GM19468 (cell line): Measurements from ENCODE around the gene PKP2.
"Not testable (repeated sequence)": the region's sequence is repeated elsewhere in the genome, so short reads cannot be mapped to it uniquely, and the experiment has no call there.

Source experiments
- ATAC-seq: cut with Tn5 transposase; IDR thresholded peaks from one replicate; pipeline ENCODE4 v1.9.1; 2021; ENCODE audit warnings: mild to moderate bottlenecking, moderate library complexity, moderate number of reproducible peaks; ENCODE audit not compliant: unreplicated experiment; ENCODE audit errors: extremely low read depth

PKP2 gene

DNA sequence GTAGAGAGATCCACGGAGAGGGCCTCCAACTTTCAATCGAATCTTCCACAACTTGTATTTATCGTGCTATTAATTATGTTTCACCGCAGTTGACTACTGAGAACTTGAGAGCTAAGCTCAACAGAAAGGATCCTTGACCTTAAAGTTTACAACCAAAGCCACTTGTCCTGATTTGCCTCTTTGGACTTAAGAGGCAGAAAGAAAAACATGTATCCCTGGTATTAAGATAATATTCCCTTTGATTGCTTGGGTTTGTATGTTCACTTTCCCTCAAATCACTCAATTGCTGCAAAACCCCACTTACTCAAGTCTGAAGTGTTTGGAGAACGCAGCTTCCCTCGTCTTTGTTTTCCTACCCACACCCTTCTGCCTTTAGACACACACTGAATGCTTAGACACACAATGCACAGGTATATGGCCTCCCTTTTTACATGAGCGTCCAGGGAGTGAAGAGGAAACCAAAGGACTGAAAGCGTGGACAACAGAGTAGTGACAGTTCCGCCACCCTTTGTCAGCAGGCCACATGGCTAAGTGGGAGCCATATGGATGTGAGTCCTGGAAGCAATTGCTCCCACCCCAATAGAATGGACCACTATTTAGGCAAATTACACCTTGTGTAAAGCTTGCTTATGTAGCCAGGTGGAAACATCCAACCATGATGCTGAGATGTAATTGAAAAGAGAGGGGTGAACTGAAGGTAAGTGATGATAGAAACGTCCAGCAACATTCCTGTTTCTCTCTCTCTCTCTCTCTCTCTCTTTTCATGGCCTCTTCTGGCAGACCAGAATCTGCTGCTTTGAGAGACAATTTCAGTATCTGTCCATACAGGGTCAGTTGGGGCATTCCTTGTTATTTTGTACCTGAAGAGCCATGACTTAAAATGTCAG is 1.4 kb upstream of the PKP2 start:
- ATAC-seq, result no peak

DNA sequence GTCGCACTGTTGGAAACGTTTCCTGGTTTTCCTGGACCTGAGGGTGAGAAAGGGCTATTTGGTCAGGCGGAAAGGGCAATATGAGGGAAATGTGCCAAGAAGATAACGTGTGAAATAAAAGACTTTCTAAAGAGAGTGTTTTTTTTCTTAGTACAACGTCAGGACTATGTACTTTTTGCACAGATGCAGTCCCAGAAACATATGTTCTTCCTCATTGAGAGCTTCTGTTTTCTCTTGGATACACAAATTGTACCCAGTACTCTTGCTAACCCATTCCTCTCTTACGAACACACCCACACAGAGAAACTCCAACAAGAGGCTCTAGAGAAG is 669 bp upstream of the PKP2 start:
- ATAC-seq, result no peak

DNA sequence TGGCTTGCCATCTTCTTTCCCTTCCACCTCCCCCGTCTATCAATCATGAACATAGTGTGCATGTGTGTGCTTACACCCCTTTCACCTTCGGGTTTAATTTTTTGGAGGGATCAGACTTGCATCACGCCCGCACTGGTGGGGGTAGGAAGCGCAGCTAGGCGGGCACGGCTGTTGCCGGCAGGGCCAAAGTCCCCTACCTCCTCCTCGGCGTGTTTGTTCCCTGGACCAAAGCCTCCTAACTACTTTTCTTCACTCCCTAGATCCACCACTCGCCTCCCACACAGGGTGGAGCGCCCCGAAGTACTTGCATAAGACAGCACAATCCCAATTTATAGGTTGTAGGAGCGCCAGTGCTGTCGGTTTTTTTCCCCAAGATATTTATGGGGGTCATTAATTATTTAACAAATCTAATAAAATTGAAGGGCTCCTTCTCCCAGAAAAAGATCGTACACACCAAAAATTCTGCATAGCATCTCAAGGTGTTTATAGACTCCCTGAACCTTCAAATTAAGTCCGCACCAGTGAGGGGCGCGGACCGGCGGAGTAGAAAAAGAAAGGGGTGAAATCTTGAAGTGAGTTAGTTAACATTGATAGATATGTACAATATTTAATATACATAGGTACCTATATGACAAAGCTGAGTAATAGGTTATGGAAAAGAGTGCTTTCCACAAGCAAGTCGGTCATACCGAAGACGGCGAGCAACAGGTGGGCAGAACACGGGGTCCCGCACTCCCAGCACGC is 717 bp downstream of the PKP2 start:
- no peak for ATAC-seq

DNA sequence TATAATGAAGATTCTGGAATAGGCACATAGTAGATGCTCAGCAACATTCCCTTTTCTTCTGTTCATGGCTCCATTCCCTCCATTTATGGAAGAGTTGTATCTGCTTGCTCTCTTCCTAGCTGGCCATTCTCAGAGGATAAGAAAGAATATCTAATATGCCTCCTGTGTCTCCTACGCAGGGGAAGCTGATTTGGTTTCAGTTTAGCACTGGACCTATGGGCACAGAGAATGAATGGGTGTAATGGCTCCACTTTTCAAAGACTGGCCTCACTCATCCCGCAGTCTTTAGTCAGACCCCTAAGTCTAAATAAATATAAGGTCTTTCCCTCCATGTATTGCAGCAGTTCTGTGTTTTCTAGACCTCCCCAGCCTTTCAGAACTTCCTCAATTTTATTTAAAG is 2.0 kb downstream of the PKP2 start:
- ATAC-seq, result no peak

DNA sequence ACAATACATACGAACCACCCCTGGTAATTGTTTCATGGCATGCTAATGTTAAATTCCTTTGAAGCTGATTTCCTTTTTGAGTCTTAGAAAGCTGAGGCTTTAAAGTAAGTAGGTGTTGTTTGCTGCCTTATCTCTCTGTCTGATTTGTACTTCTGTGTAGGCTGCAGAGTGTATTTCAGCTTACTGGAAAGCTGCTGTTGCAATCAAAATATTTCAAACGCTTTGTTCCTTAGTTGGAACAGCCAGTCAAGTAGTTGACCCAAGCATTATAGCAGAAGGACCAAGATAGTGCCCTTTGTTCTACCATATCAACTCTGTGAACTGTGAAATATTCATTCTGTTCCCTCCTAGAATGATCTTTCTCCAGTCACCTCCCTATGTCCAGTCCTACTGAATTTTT is 3.1 kb downstream of the PKP2 start:
- no peak for ATAC-seq

DNA sequence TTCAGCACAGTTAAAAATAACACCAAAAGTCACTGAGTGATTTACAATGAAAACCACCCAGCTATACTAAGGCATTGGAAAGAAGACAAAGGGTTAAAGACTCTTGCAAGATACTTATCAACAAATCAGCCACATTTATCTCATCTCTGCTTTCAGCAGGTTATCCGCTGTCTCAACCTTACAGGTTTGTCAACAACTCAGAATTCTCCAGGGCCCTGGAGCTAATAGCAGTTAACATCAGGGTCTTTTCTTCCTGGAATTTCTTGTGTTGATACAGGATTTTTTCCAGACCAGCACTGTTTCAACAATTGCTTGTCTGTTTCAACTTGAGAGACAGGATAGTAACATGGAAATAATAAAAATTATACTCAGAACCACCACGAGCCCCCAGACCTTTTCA is 3.5 kb downstream of the PKP2 start:
- no peak for ATAC-seq

DNA sequence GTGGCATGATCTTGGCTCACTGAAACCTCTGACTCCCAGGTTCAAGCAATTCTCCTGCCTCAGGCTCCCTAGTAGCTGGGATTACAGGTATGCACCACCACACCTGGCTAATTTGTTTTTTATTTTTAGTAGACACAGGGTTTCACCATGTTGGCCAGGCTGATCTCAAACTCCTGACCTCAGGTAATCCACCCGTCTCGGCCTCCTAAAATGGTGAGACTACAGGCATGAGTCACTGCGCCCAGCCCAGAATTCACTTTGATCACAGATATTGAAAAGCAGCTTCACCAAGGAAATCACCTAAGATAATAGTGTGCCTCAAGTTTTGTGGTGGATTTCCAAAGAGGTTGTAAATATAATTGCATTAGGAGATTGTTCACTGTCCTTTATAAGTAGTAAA is 4.2 kb downstream of the PKP2 start:
- ATAC-seq, result not testable (repeated sequence)

DNA sequence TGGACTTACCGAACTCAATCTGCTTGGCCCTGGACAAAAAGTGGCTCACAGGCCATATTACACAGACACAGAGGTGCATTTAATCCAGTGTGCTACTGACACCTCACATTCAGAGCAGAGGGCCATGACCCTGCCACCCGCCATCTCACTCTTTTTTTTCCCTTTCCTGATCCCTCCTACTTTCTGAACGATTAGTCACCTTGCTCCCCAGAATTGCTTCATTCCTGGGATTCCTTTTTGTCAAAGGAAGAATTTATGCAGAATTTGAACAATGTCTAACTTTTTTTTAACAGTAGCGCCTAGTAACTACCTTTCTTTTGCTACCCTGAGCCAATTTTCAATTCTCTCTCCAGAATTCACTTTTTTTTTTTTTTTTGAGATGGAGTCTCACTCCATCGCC is 4.6 kb downstream of the PKP2 start:
- ATAC-seq, result no peak

DNA sequence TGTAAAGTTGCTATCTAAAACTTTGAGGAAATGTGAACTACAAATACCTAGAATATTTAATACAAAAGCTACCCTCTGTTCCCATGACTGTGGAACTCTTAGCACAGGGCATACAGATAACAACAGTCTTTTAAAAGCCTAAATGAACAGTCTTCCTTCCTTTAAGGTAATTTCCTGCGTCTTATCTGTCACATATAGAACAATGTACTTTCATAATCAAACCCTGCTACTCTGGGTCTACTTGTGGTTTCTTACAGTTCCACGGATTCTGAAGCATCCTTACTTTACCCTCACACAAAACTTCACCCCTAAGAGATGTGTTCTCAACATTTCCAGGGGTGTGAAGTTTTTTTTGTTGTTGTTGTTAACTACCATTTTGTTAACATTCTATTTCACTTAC is 5.1 kb downstream of the PKP2 start:
- ATAC-seq, result no peak

DNA sequence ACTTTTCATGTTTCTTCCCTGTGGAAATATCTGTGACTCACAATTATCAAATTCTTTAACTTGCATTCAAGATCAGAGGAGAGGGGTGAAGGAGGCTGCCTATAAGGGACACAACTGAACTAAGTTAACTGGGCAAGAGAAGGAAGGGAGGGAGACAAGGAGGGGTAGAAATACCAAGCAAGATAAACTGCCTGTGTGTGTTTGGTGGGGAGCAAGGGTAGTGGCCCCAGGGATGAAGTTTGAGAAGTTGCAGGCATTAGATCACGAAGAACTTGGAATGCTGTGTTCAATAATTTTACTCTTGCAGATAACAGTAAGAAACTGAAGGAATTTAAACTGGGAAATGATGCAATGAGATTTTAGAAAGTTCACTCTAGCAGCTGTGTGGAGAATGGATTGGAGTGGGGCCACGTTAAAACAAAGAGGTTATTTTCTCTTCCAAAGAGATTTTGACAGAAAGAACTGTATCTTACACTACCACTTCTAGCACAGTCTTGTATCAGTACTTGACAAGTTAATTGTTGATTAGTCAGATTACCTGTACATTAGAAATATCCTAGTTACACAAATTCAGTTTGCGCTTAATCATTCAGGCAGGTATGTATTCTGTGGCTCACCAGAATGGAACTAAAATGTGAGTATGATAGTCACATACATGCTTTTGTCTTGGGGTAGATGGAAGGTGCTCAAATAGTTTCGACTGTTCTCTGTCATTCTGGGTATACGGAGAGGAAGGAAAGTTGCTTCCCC is 7.4 kb downstream of the PKP2 start:
- ATAC-seq, result no peak

DNA sequence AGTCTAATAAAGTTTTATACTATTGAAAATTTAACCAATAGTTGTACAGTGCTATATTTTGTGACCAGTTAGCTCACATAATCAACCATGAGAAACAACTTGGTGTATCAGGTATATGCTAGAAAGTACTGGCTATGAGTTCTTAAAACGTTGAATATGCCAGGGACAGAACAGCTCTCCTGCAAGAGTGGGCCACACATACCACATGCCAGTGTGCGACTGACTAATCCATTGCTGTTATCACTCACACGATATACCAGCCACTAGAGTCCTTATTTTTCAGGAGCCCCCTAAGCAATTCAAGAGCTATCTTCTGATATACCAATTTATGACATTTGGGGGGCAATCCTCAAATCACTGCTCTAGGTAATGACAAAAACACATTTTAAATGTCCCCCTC is 9.5 kb downstream of the PKP2 start:
- no peak for ATAC-seq

DNA sequence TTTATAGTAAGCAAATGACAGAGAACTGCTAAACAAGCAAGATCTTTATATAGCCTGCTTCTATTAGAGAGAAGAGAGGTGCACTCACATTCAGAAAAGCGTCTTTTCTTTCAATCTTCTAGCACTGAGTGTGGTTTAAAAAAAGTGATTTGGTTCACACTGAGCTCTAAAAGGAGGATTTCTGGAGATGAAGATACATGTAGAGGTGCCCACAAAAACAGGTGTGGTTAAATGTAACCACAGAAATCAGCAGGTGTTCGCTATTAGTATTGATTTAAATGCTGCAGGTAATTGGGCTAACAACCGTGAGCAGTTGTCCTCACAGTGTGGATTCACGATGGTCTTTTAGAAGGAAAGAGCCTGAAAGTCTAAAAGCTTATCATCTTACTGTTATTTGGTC is 10.7 kb downstream of the PKP2 start:
- no peak for ATAC-seq

DNA sequence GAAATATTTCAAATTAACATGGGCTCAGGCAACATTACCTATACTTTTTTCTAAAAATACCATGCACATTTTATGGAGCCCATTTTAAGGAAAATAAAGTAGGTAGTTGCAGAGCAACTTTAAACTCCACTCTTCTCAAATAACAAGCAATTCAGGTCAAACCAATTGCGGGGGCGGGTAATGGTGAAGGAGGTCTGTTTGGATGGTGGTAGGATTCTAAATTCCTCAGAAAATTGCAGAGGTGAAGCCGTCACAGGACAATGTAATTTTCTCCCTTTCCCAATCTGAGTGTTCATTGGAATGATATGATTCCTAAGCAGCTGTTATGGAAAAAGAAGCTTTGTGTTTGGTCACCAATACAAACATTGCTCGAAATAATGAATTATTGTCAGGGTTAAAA is 11.6 kb downstream of the PKP2 start:
- no peak for ATAC-seq

DNA sequence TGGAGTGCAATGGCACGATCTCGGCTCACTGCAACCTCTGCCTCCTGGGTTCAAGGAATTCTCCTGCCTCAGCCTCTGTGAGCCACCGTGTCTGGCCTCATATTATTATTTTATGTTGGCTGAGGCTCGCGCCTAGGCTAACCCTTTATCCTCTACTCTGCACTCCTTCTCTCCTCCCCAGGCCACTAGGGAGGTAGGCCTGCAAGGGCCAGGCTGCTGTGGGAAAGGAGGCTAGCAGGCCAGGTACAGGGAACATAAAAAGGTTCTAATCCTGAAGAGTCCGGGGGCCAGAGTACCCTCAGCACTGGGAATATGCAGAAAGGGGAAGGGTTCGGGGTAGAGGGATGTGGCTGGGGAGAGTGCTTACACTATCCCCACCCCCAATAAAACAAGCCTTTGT is 14.9 kb downstream of the PKP2 start:
- ATAC-seq, result no peak

DNA sequence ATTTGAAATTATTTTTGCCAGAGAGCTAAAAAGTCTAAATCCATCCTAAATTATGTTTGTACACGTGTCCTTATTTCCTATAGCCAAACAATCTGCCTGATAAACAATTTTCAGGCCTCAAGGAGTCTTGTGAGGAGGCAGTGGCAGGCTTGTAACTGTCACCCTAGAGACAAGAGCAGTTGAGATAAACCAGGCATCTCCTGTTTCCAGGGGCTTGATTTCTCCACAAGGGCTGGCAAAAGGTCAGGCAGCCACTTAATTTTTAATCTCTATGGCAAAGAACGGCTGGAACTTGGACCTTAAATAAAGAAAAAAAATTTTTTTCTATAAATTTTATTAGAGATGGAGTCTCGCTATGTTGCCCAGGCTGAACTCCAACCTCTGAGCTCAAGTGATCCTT is 15.5 kb downstream of the PKP2 start:
- ATAC-seq, result no peak

DNA sequence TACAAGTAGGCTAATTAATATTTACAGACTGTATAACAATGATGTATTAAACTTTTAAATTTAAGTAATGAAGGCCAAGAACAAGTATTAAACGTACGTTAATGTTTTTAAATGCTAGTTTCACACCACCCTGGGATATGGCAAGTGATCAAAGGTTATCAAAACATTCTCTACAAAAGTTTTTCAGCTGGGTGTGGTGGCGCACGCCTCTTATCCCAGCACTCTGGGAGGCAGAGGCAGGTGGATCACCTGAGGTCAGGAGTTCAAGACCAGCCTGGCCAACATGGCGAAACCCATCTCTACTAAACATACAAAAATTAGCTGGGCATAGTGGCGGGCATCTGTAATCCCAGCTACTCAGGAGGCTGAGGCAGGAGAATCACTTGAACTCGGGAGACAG is 17.5 kb downstream of the PKP2 start:
- not testable (repeated sequence) for ATAC-seq

DNA sequence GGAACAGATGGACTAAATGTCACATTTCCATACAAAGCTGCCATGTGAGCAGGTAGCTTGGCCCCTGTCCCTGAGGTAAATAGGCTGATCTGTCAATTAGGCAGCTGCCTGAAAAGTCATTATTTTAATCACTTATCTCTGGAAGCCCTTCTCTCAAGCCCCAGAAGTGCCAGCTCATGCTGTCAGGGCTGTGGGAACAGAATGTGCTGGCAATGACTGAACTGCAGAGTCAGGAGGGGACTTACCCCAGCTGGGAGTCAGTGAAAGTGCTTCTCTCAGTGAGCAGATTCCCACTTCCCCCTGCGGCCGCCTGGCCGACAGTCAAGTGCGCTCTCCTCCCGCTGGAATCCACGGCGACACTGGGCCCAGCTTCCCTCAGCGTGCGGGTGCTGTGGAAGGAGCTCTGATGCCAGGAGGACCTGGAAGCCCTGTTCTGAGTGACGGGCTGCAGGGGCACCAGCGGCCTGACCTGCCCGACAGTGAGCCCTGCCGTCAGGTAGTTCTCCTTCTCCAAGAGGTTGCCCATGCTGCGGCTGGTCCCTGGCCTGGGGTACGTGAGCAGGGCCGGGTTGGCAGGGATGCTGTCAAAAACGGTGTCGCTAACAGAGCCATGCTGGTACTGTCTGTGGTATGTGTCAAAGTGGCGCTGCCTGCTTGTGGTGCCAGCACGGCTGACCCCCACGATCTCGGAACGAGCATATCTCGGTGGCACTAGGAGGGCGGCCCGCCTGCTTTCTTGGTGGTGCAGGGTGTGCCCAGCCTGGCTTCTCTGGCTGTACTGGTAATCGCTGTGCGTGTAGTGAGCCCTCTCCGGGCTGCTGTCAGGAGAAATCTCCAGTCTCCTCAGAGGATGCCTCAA is 18.7 kb downstream of the PKP2 start:
- no peak for ATAC-seq

DNA sequence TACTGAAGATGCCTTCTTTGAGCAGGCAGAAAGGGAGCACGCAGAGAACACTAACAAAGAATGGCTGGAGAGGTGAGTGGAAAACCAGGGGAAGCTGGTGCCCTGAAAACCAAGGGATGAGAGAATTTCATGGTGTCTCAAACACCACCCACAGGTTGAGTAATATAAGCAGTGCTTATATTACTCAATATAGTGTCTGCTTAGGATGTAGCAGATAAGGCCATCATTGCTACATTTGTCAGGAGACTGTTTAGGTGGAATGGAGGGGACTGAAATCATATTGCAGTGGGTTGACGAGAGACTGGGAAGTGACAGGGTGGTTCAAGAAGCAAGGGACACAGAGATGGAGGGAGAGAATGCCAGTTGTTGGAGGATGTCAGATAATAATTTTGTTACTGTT is 20.6 kb downstream of the PKP2 start:
- no peak for ATAC-seq

DNA sequence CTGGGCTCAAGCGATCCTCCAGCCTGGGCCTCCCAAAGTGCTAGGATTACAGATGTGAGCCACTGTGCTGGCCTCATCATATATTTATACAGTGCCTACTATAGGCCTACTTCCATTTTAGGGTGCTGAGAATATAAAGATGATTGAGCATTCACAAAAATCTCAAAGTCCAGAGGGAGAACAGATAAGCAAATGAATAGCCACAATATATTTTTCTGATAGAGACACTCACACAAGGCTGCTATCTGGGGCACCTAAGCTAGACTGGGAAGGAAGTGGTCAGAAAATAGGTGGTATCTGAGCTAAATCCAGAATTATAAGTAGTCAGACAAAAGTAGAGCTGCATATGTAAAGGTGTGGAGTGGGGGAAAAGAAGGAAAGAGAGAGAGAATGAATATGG is 21.6 kb downstream of the PKP2 start:
- no peak for ATAC-seq

DNA sequence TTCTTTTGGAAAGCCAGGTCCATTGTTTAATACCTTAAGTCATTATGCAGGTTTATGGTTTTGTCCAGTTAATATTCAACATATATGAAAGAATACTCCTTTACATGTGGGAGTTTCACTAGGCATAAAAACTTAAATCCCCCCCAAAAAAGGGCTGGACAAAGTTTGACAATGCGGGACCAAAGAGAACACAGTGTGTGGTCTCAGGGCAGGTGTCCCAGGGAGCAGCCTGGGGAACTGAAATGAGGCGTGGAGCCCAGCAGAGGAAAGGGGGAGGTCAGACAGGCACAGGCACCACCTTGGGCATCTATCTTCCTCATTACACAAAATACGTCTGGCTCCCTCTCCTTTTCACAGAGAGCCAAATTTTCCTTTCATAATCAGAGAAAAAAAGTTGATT is 22.5 kb downstream of the PKP2 start:
- no peak for ATAC-seq
